ENCODE measurements around the gene ADGRD1.

ADGRD1 gene

GRCh38 chr12:130948751-130949150 lies 5.0 kb upstream of the ADGRD1 start:
- no peak overlapping the region for H3K4me2 ChIP-seq (ENCODE audit: low read length)

GRCh38 chr12:130949806-130950205 lies 3.9 kb upstream of the ADGRD1 start:
- H4K20me1 ChIP-seq (ENCODE audit: control insufficient read depth, insufficient read depth, low read depth, low read length), result no peaks in the 10 kb centered on the region
- H3K4me1 ChIP-seq (ENCODE audit: control insufficient read depth, low read length), result peaks cover 29% of the 10 kb centered on the region
- no peak overlapping the region for H3K27ac ChIP-seq (ENCODE audit: low read depth, low read length)
- H3K9me3 ChIP-seq (ENCODE audit: control insufficient read depth, insufficient read depth, low read length), result no peaks in the 10 kb centered on the region
- H3K9me2 ChIP-seq (replicated peaks; ENCODE audit: control insufficient read depth, low read length), result no peaks in the 10 kb centered on the region
- H3K4me3 ChIP-seq (ENCODE audit: low read length), result no peak overlapping the region
- H3K27me3 ChIP-seq (ENCODE audit: control insufficient read depth, low read length), result no peaks in the 10 kb centered on the region
- H3K79me2 ChIP-seq (ENCODE audit: control insufficient read depth, low read length), result no peaks in the 10 kb centered on the region
- H3K4me2 ChIP-seq (ENCODE audit: low read length), result no peak overlapping the region
- 0 out of 2 replicates have a peak, but pooled peaks cover 4% of the 10 kb centered on the region for H3F3A ChIP-seq (ENCODE audit: control insufficient read depth, insufficient read depth)
- TF ChIP-seq, protein P1, sequence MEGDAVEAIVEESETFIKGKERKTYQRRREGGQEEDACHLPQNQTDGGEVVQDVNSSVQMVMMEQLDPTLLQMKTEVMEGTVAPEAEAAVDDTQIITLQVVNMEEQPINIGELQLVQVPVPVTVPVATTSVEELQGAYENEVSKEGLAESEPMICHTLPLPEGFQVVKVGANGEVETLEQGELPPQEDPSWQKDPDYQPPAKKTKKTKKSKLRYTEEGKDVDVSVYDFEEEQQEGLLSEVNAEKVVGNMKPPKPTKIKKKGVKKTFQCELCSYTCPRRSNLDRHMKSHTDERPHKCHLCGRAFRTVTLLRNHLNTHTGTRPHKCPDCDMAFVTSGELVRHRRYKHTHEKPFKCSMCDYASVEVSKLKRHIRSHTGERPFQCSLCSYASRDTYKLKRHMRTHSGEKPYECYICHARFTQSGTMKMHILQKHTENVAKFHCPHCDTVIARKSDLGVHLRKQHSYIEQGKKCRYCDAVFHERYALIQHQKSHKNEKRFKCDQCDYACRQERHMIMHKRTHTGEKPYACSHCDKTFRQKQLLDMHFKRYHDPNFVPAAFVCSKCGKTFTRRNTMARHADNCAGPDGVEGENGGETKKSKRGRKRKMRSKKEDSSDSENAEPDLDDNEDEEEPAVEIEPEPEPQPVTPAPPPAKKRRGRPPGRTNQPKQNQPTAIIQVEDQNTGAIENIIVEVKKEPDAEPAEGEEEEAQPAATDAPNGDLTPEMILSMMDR (IDR thresholded peaks at IDR 0.05; ENCODE audit: low read depth, low read length, poor library complexity, severe bottlenecking), result no peak
- H3K36me3 ChIP-seq (ENCODE audit: control insufficient read depth, low read length), result no peaks in the 10 kb centered on the region

More at GRCh38 chr12:130948751-130949150, 5.0 kb upstream of the ADGRD1 start:
- TF ChIP-seq EZH2phosphoT487 (IDR thresholded peaks at IDR 0.05; ENCODE audit: borderline replicate concordance, low read length), result no peak
- TF ChIP-seq, protein P1 (IDR thresholded peaks at IDR 0.05; ENCODE audit: low read depth, low read length, poor library complexity, severe bottlenecking), result no peak
- no peak overlapping the region for H3K27ac ChIP-seq (ENCODE audit: low read depth, low read length)
- H4K20me1 ChIP-seq (ENCODE audit: control insufficient read depth, insufficient read depth, low read depth, low read length), result no peaks in the 10 kb centered on the region
- H3K79me2 ChIP-seq (ENCODE audit: control insufficient read depth, low read length), result no peaks in the 10 kb centered on the region
- H3K27me3 ChIP-seq (ENCODE audit: control insufficient read depth, low read length), result no peaks in the 10 kb centered on the region
- no peaks in the 10 kb centered on the region for H3K36me3 ChIP-seq (ENCODE audit: control insufficient read depth, low read length)
- peaks cover 19% of the 10 kb centered on the region for H3K4me1 ChIP-seq (ENCODE audit: control insufficient read depth, low read length)
- no peaks in the 10 kb centered on the region for H3K9me2 ChIP-seq (replicated peaks; ENCODE audit: control insufficient read depth, low read length)
- no peaks in the 10 kb centered on the region for H3K9me3 ChIP-seq (ENCODE audit: control insufficient read depth, insufficient read depth, low read length)
- H3F3A ChIP-seq (ENCODE audit: control insufficient read depth, insufficient read depth), result 0 out of 2 replicates have a peak, but pooled peaks cover 4% of the 10 kb centered on the region
- H3K4me3 ChIP-seq (ENCODE audit: low read length), result no peak overlapping the region

- no peaks in the 10 kb centered on the region for H3K9me2 ChIP-seq (replicated peaks; ENCODE audit: control insufficient read depth, low read length)
- no peak for TF ChIP-seq EZH2phosphoT487 (IDR thresholded peaks at IDR 0.05; ENCODE audit: borderline replicate concordance, low read length)
- TF ChIP-seq, protein P1 (IDR thresholded peaks at IDR 0.05; ENCODE audit: low read depth, low read length, poor library complexity, severe bottlenecking), result no peak
- 0 out of 2 replicates have a peak, but pooled peaks cover 4% of the 10 kb centered on the region for H3F3A ChIP-seq (ENCODE audit: control insufficient read depth, insufficient read depth)
- no peak overlapping the region for H3K4me2 ChIP-seq (ENCODE audit: low read length)
- H3K9me3 ChIP-seq (ENCODE audit: control insufficient read depth, insufficient read depth, low read length), result no peaks in the 10 kb centered on the region
- no peak overlapping the region for H3K27ac ChIP-seq (ENCODE audit: low read depth, low read length)
- H3K4me3 ChIP-seq (ENCODE audit: low read length), result no peak overlapping the region
- no peaks in the 10 kb centered on the region for H4K20me1 ChIP-seq (ENCODE audit: control insufficient read depth, insufficient read depth, low read depth, low read length)
- no peaks in the 10 kb centered on the region for H3K36me3 ChIP-seq (ENCODE audit: control insufficient read depth, low read length)
- H3K4me1 ChIP-seq (ENCODE audit: control insufficient read depth, low read length), result peaks cover 30% of the 10 kb centered on the region
- no peaks in the 10 kb centered on the region for H3K27me3 ChIP-seq (ENCODE audit: control insufficient read depth, low read length)
- no peaks in the 10 kb centered on the region for H3K79me2 ChIP-seq (ENCODE audit: control insufficient read depth, low read length)
These were observed 2.1 kb upstream of the ADGRD1 start for GRCh38 chr12:130951636-130952035.
